RKO (cell line): ENCODE measurements around the gene CORO2B.

ENCODE experiments used
- DNase-seq: peaks from one replicate; pipeline ENCODE4 v3.0.0-alpha.2; 2016; ENCODE audit warnings: low spot score

Gene CORO2B

GRCh38 chr15:68609629-68610028 lies 30.8 kb downstream of the CORO2B start:
- DNase-seq = no peak

DNA sequence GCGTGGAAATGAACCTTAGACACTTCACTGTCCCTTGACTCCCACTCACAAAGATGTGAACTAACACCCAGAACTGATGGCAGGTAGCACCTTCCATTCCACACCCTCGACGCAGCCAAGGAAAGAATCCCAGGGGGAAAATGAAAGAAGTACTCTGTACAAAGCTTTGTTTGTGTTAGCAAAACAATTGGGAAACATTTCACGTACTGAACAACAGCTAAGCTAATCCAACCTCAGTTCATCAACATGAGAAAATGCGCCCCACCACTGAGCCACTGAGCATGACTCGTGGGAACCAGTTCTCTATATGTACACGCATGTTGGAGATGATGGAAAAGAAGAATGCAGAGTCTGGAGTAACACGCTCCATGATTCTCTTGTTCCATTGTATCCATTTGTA lies 32.0 kb downstream of the CORO2B start:
- DNase-seq = no peak

DNA sequence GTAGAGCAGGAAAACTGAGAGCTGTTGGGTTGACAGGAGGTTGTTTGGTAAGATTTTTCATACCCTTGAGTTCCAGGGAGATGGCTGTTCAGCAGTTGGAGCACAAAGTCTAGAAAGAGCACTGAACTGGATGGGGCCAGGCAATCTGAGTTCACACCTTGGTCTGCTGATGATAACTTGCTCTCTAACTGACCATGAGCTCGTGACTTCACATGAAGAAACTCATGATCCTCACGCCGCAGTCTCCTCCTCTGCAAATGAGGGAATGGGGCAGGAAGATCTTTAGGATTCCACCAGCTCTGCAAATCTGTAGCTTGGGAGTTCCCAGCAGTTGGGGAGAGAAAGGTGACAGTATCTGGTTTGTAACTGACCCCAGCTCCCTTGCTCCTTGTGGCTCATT lies 33.7 kb downstream of the CORO2B start:
- DNase-seq = no peak

GRCh38 chr15:68612979-68613740 lies 34.4 kb downstream of the CORO2B start:
- DNase-seq = no peak

DNA sequence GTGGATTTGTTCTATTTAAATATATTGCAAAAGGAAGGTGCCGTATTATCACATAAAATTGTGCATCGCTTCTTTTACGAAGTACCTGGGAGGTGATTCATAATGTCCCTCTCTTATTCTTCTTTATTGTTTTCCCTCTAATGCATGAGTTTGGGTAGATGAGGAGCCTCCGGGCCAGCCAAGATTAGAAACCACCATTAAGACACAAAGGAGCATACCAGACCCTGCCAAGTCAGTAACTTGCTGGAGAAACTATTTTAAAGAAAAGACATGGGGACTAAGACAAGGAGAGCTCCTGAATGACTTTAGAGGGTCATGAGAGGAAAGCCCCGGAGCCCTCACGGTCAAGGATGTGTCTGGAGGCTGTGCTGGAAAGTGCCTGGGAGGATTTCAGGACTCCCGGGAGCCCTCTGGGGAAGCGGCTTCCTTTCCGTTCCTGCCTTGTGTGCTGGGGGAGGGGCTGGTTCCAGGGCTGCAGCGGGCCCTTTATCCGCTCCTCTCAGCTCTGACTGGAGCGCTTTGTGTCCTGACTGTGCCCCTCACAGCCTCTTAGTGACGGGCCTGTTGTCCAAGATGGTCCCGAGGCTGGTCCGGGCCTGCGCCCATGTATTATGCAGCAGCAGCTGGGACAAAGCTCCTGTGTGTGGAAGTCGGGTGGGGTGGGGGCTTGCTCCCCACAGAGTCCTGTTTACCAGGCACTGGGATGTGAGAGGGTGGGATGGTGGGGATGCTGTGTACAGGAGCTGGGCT lies 35.7 kb downstream of the CORO2B start:
- DNase-seq = no peak

DNA sequence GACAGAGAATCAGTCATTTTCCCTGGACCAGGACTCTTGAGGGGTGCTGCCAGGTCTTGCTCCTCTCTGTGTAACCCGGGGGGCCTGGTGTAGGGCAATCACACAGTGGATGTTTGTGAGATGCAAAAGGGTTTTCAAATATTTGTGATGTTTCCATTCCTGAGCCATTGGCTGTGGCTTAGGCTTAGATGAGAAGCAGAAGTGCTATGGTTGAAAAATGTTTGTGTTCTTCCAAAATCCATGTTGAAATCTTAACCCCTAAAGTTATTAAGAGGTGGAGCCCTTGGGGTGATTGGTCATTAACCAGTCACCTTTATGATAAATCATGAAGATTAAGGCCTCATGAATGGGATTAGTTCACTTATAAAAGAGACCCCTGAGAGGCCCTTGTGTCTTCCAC lies 36.5 kb downstream of the CORO2B start:
- no peak for DNase-seq

- DNase-seq = no peak
Observed at GRCh38 chr15:68615811-68616210, 37.0 kb downstream of the CORO2B start.

DNA sequence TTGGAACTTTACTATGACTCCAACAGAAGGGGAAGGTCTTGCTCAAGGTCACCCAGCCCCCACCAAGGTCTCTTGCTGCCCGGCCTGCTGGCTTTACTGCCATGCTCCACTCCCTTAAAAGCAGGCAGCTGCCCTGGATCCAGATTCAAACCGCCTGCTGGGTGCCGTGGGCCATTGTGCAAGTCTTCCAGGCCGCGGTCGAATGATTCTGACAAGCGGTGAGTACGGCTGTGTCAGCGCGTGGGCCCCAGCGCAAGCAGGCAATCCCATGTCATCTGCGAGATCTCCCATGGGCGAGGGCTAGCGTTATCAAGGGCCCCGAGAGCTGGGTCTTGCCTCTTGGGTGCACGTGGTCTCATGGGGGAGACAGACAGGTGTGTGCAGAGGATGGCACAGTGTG lies 37.6 kb downstream of the CORO2B start:
- no peak for DNase-seq

GRCh38 chr15:68617001-68617400 lies 38.2 kb downstream of the CORO2B start:
- no peak for DNase-seq

GRCh38 chr15:68617777-68618176 lies 39.0 kb downstream of the CORO2B start:
- no peak for DNase-seq

- DNase-seq = no peak
Observed at GRCh38 chr15:68618394-68618793, 39.6 kb downstream of the CORO2B start.

DNA sequence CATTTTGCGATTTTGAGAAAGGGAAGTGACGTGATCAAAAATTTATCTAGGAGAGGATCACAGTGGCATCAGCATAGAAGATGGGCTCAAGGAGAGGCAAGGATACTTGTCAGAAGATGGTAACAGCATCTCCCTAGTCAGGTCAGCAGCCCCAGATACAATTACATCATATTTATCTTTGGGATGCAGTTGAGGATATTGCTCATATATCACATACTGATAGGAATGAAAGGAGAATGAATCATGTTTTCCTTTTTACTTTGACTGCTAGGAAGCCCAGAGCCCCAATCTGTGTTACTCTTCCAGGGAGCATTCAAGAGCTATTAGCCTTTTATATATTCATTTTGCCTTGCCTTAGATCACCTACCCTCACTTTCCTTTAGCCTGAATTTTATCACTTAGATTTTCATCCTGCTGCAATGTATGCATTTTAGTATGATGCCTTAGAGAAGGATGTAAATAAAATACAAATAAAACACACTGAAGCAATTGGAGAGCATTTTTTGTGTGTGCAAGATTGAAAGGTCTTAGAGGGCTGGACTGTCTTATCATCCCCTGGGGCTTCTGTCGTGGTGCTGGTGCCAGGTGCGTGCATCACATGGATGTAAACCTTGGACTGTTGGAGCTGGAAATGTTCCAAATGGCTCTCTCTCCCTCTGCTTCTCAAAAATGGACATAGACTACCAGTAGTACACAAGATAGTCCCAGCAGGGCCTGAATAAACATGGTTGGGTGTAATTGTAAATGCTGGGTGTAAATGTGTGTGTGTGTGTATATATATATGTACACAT lies 40.3 kb downstream of the CORO2B start:
- DNase-seq = peak; percentile 51

DNA sequence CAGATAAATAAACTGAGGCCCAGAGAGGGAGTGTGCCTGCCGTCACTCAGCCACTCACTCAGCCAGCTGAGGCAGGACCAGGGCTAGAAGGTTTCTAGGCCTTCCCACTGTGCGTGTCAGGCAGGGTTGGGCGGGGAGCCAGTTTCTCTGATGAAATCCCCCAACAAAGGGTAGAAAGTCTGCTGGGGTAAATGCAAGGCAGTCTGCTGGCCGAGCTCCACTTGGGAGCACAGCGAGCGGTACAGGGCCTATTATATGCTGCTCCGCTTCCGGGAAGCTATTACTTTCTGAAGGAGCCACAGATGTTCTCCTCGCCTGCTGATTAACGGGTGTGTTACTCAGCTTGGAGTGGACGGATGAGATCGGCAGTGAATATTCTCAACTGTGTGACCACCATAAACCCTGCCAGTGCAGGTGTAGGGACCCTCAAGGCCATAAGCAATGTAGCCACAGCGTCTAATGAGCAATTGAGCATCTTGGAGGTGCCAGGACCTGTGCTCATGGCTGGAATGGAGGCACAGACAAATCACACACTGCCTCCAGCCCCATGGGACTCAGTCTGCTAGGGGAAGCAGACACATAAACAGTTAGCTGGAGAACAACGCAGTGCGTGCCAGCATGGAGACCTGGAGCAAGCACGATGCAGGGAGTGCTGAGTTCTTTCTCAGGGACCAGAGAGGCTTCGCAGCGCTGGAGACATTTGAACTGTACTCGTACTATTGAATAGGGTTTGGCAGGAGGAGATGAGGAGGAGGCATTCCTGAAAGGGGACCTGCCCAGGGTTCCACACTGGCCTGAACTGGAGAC lies 42.1 kb downstream of the CORO2B start:
- no peak for DNase-seq

DNA sequence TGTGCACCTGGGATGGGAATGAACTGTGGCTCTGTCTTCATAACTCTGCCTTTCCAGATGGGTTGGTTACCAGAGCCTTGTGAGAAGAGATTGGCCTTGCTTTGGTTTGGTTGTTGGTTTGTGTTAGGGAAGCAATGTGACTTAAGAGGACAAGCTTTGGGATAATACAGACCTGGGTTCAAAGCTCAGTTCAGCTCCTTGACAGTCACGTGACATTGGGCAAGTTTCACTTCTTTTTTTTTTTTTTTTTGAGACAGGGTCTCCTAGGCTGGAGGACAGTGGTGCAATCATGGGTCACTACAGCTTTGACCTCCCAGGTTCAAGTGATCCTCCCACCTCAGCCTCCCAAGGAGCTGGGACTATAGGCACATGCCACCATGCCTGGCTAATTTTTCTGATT lies 42.7 kb downstream of the CORO2B start:
- DNase-seq = no peak

GRCh38 chr15:68623301-68623892 lies 44.6 kb downstream of the CORO2B start:
- no peak for DNase-seq

DNA sequence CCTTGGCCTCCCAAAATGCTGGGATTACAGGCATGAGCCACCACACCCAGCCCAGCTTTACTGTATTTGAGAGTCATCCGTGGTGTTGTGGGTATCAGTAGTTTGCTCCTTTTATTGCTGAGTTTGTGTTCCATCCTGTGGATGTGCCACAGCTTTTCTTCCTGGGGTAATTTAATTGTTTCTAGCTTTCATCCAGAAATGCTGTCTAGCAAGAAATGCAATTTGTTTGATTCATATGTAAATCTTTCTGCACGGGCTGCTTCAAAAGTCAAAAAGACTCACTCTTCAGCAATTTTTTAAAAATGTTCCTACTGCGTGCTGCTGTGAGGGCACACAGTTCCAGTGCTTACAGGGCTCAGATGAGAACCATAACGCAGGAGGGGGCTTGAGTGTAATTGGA lies 47.1 kb downstream of the CORO2B start:
- DNase-seq = no peak

DNA sequence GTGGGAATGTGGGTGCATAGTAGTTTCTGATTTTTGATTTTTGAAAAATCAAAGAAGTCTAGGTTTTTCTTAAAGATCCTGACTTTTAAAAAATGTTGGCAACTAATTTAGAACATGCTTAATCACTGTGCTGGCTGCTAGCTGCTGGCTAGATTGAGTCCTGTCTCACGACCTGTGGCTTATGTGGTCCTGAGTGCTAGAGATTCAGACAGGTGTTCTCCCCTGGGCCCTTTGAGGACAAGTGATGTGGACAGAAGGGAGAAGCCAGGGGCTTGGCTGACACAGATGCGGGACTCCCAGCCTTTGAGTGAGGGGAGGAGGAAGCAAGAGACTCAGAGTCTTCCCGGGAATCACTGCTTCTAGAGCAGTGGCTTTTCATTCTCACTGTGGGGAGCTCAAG lies 47.5 kb downstream of the CORO2B start:
- no peak for DNase-seq

GRCh38 chr15:68626739-68627138 lies 47.9 kb downstream of the CORO2B start:
- DNase-seq = peak; percentile 20

DNA sequence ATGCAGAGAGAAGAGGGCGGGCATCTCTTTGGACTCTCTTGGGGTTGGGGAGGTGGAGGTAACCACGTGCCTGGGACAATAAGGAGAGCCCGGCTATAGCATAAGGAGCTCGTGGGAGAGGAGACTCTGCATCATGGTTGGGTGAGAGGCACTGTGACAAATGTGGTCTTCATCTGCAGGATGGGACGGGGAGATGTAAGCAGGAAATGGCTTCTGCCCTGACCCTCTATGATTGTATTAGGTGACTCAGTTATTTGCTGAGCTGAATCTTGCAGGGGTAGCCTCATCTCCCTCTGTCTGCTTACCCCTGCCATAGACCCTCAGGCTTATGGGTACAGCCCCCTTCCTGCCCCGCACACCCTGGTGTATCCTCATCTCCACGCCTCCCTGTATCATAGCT lies 48.7 kb downstream of the CORO2B start:
- DNase-seq = no peak

DNA sequence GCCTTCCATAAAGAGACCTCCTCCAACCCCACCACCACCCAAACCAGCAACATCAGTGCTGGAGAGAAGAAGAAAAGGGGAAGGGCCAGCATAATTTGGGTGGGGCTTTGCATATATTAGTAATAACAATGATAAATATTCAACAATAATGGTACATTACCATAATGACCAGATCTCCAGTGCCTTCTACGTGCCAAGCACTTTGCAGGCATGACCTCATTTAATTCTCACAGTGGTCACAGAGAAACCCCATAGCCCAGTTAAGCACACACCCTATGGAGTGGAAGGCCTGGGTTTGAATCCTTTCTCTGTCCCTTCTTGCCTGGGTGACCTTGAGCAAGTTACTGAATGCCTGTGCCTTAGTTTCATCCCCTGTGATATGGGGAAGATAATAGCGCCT lies 49.2 kb downstream of the CORO2B start:
- DNase-seq = no peak

GRCh38 chr15:68629519-68630210 lies 50.9 kb downstream of the CORO2B start:
- DNase-seq = no peak
